Thyroid gland (tissue), 4 donors: Measurements from ENCODE around the gene ZDHHC8. TPM values are rescaled to one million over a fixed set of nuclear protein-coding genes. Genes with fewer than 3 reads are reported as not detected.

Experiments
- DNase-seq, 2 donors: peaks; one replicate each; pipeline ENCODE4 v3.0.0-alpha.2; 2019
- H3K27ac ChIP-seq, 3 donors: fragments of 200-600 bp; sonication (generic); 1 replicate in 2 of 3; 2 replicates in 1 of 3; pipeline ENCODE4 v1.5.1; 2016 to 2019; ENCODE audit warnings: mild to moderate bottlenecking in 1 of 3, moderate library complexity in 1 of 3
- H3K27me3 ChIP-seq: fragments of 200-600 bp; sonication (generic); one replicate; pipeline ENCODE4 v1.5.1; 2019
- H3K36me3 ChIP-seq, 2 donors: fragments of 200-600 bp; sonication (generic); one replicate each; pipeline ENCODE4 v1.5.1; 2016 to 2019
- H3K4me1 ChIP-seq, 2 donors: fragments of 200-600 bp; sonication (generic); one replicate each; pipeline ENCODE4 v1.5.1; 2017 to 2019
- H3K4me3 ChIP-seq, 3 donors: fragments of 200-600 bp; sonication (generic); replicated peaks in 1 of 3; 1 replicate in 2 of 3; 2 replicates in 1 of 3; pipeline ENCODE4 v1.5.1; 2016; ENCODE audit warnings: mild to moderate bottlenecking in 1 of 3
- H3K9me3 ChIP-seq: fragments of 200-600 bp; sonication (generic); one replicate; pipeline ENCODE4 v1.5.1; 2017
- POLR2A ChIP-seq, 2 donors: fragments of 450-650 bp; IDR thresholded peaks; one replicate each; pipeline ENCODE4 v1.6.1; 2017; ENCODE audit warnings: antibody characterized with exemption in 2 of 2, mild to moderate bottlenecking in 2 of 2, moderate library complexity in 1 of 2
- WGBS, 2 donors: methylation state at CpG; one replicate each; pipeline ENCODE4 v1.1.5; 2017; 5-methylcytosine and 5-hydroxymethylcytosine counted together
- intact Hi-C: fragments of 100-400 bp; cut with DNase I; formaldehyde crosslinking; loops from one replicate; pipeline ENCODE4 v1.15.1; 2023
- total RNA-seq, 4 donors: library from RNA; depleted of rRNA; stranded (reverse); fragments of >200 nt; gene quantifications; one replicate each; pipeline ENCODE4 v1.2.3, GENCODE V29; 2016
- TF ChIP-seq, protein P1 (sequence below), 6 experiments: fragments of 200-600 bp in 3 of 6; fragments of 450-650 bp in 3 of 6; sonication (generic) in 3 of 6; IDR thresholded peaks; one replicate each; pipeline ENCODE4 v1.5.1; 2016 to 2019; ENCODE audit warnings: antibody characterized with exemption in 6 of 6, mild to moderate bottlenecking in 2 of 6, inconsistent platforms in 1 of 6, moderate library complexity in 1 of 6

Gene ZDHHC8
- total RNA-seq, 4 donors from 2014 or later: 13.4 to 22.4 (median 18.9) TPM

DNA sequence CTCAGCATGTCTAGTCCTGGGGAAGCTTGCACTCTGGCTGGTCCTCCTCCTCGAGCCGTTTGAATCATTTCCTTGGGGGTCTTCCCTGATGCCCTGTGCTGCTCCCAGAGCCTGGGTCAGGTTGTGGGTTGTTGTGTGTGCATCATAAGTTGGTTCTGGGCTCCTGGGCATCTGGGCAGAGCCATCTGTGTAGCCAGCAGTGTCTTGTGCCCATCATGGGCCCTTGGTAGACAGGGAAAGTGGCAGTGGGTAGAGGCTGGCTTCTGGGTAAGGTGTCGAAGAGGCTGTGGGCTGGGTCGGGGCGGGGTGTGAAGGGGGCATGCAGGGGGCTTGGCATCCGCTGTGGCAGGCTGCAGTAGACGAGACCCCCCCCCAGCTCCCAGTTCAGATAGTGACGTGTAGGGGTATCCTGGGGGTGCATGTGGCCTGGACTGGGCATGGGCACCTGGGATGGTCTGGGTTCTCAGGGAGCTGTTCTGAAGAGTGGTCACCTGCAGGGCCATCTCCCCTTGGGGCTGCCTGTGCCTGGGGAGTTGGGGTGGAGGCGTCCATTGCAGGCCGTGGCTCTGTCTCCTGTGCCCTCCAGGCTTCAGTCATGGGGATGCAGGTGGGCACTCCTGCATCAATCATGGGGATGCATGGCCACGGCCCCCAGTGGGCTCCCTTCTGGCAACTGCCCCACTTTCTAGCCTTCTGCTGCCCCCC is 7.4 kb upstream of the ZDHHC8 start:
- Histone ChIP-seq H3K4me3 (no peak overlapping the region), H3K27me3 (no peaks in the 10 kb centered on the region), H3K9me3 (no peaks in the 10 kb centered on the region), H3K4me1 (no peaks in the 10 kb centered on the region), H3K27ac (no peak overlapping the region), H3K36me3 (peaks cover 17 to 44% of the 10 kb centered on the region in 2 donors)
- TF ChIP-seq, protein P1, sequence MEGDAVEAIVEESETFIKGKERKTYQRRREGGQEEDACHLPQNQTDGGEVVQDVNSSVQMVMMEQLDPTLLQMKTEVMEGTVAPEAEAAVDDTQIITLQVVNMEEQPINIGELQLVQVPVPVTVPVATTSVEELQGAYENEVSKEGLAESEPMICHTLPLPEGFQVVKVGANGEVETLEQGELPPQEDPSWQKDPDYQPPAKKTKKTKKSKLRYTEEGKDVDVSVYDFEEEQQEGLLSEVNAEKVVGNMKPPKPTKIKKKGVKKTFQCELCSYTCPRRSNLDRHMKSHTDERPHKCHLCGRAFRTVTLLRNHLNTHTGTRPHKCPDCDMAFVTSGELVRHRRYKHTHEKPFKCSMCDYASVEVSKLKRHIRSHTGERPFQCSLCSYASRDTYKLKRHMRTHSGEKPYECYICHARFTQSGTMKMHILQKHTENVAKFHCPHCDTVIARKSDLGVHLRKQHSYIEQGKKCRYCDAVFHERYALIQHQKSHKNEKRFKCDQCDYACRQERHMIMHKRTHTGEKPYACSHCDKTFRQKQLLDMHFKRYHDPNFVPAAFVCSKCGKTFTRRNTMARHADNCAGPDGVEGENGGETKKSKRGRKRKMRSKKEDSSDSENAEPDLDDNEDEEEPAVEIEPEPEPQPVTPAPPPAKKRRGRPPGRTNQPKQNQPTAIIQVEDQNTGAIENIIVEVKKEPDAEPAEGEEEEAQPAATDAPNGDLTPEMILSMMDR (IDR thresholded peaks at IDR 0.05): no peak
- intact Hi-C loops: loop anchor here (10.0 kb wide), 1 partner anchor 149 kb away; no protein-coding TSS in a partner anchor
- WGBS, 2 donors: 92 to 93% methylated on average over 9 of the region's 11 CpGs
- DNase-seq: no peak

DNA sequence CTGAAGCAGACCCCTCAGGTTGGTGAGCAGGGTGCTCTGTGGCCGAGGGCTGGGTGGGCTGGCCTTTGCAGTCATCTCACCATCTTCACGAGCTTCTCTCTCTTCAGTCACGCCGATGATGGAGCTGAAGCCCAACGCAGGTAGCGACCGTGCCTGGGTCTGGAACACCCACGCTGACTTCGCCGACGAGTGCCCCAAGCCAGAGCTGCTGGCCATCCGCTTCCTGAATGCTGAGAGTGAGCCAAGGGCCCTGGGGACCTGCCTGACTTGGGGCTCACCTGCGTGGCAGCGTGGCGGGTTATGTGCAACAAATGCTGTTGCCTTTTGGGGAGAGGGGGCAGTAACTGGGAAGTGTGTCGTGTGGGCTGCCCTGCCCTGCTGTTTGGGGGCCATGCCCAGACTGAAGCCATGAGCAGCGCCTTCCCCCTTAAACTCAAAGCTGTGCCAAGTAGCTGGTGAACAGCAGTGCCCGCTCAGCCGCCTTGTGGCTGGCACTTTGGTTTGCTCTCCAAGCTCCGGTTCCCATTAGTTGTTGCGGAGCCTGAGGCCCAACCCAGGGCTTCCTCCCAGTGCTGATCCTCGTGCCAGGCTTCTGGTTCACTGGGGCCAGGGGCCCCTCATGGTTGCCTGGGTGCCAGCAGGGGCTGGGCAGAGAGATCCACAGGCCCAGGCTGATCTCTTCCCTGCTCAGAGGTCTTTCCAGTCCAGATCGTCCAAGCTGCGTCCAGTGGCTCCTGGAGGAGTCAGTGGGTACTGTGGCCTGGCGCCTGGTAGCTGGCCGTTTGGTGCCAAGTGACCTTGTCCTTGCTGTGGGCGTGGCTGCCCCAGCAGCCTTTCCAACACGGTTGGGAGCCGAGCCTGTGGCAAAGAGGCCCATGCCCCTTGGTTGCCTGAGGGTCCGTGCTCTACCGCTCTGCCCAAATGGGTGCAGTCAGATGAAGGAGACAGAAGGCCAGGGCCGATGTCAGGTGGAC is 6.1 kb upstream of the ZDHHC8 start:
- Histone ChIP-seq H3K27ac (no peak overlapping the region), H3K9me3 (no peaks in the 10 kb centered on the region), H3K36me3 (peaks cover 13 to 34% of the 10 kb centered on the region in 2 donors), H3K4me1 (peaks cover 0 to 2% of the 10 kb centered on the region in 2 donors), H3K27me3 (no peaks in the 10 kb centered on the region), H3K4me3 (no peak overlapping the region)
- 94 to 96% methylated on average over 24 to 31 of the region's 32 CpGs for WGBS, 2 donors
- DNase-seq: no peak
- TF ChIP-seq, protein P1 (IDR thresholded peaks at IDR 0.05): no peak
- TF ChIP-seq POLR2A (IDR thresholded peaks at IDR 0.05): no peak
- intact Hi-C loops: loop anchor here (10.0 kb wide), 1 partner anchor 151 kb away; no protein-coding TSS in a partner anchor

DNA sequence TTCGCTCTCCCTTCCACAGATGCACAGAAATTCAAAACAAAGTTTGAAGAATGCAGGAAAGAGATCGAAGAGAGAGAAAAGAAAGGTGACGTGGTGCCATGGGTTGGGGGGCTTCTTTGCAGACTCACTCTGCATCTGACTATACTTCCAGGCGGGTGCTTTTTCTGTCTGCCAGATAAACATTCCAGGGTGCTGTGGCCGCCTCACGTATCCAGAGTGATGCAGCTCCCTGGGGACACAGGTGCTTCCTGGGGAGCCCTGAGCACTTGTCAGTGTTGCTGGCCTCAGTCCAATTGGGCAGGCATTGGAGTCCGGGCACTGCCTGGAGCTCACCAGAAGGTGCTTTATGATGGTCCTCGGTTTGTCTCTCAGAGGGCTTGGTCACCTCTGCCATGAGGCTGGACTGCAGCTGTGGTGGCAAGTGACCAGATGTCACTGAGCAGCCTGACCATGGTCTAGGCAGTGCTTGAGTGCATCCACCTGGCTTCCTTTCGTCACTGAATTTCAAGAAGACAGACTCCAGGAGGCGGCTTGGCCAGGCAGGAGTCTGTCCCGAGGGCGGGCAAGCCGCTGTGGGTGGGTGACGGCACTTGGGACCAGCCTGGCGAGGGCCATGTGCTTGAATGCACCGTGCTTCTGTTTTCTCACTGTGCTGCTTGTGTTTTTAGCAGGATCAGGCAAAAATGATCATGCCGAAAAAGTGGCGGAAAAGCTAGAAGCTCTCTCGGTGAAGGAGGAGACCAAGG is 5.1 kb upstream of the ZDHHC8 start:
- intact Hi-C loops: loop anchor here (10.0 kb wide), 1 partner anchor 152 kb away; no protein-coding TSS in a partner anchor
- 86 to 90% methylated on average over 14 to 17 of the region's 19 CpGs for WGBS, 2 donors
- H3K27me3 ChIP-seq: no peaks in the 10 kb centered on the region

DNA sequence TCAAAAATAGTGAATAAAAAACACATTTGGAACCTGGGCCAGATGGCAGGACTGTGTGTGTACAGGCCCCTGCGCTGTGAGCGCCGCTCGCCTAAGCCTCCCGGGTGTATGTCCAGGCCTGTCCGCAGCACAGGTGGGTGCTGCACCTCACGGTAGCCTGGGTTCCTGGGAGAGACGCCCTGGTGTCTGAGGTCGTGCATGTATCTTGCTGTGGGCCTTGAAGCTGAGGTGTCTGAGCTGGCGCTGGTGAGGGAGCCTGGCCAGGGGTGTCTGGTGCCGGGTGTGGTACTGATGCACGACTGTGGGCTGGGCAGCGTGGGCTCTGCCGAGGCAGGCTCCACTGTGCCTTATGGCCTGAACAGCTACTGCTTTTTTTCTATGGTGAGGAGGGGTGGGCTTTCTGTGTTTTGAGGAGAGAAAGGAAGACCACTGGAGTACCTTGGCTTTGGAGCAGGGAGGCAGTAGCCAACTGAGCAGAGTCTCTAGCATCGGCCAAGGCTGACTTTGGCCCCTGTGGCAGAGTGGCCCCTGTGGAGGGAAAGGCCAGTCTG is 4.2 kb upstream of the ZDHHC8 start:
- 91 to 99% methylated on average over 12 to 15 of the region's 15 CpGs for WGBS, 2 donors

More for the DNA sequence above, 5.1 kb upstream of the ZDHHC8 start:
- DNase-seq: no peak
- peaks cover 9 to 25% of the 10 kb centered on the region in 2 donors for H3K36me3 ChIP-seq
- peaks cover 0 to 6% of the 10 kb centered on the region in 2 donors for H3K4me1 ChIP-seq
- H3K27ac ChIP-seq: no peak overlapping the region
- no peaks in the 10 kb centered on the region for H3K9me3 ChIP-seq
- TF ChIP-seq, protein P1 (IDR thresholded peaks at IDR 0.05): no peak
- no peak for TF ChIP-seq POLR2A (IDR thresholded peaks at IDR 0.05)
- H3K4me3 ChIP-seq: no peak overlapping the region

More for the DNA sequence above, 4.2 kb upstream of the ZDHHC8 start:
- peaks cover 9 to 20% of the 10 kb centered on the region in 2 donors for H3K36me3 ChIP-seq
- H3K4me1 ChIP-seq: peaks cover 2 to 6% of the 10 kb centered on the region in 2 donors
- H3K4me3 ChIP-seq: no peak overlapping the region
- H3K27me3 ChIP-seq: no peaks in the 10 kb centered on the region
- no peak for DNase-seq
- intact Hi-C loops: loop anchor here (10.0 kb wide), 1 partner anchor 153 kb away; no protein-coding TSS in a partner anchor
- H3K27ac ChIP-seq: no peak overlapping the region
- no peaks in the 10 kb centered on the region for H3K9me3 ChIP-seq
- TF ChIP-seq, protein P1 (IDR thresholded peaks at IDR 0.05): no peak
- no peak for TF ChIP-seq POLR2A (IDR thresholded peaks at IDR 0.05)
